HEK293 (cell line): ENCODE results near the gene RASGRP3.

ENCODE experiments used
- MZF1 ChIP-seq: fragments of 450-650 bp; formaldehyde crosslinking; IDR thresholded peaks from 2 replicates; pipeline ENCODE4 v1.5.1; 2017; ENCODE audit warnings: missing biosample characterization, missing genetic modification characterization, borderline replicate concordance
- PRDM10 ChIP-seq: fragments of 450-650 bp; formaldehyde crosslinking; IDR thresholded peaks from 2 replicates; pipeline ENCODE4 v1.5.1; 2016; ENCODE audit warnings: missing biosample characterization, missing genetic modification characterization
- PRDM2 ChIP-seq: fragments of 450-650 bp; formaldehyde crosslinking; IDR thresholded peaks from 2 replicates; pipeline ENCODE4 v1.5.1; 2016; ENCODE audit warnings: missing biosample characterization, missing genetic modification characterization, borderline replicate concordance
- ZBTB20 ChIP-seq: fragments of 450-650 bp; formaldehyde crosslinking; IDR thresholded peaks from 2 replicates; pipeline ENCODE4 v1.5.1; 2016; ENCODE audit warnings: missing biosample characterization, missing genetic modification characterization
- ZBTB44 ChIP-seq: fragments of 450-650 bp; IDR thresholded peaks from 2 replicates; pipeline ENCODE4 v1.5.1; 2018; ENCODE audit warnings: missing biosample characterization, mild to moderate bottlenecking, missing genetic modification characterization
- ZNF175 ChIP-seq: fragments of 450-650 bp; formaldehyde crosslinking; IDR thresholded peaks from 2 replicates; pipeline ENCODE4 v1.5.1; 2016; ENCODE audit warnings: missing biosample characterization, missing genetic modification characterization
- ZNF280C ChIP-seq: fragments of 450-650 bp; formaldehyde crosslinking; IDR thresholded peaks from 2 replicates; pipeline ENCODE4 v1.5.1; 2016; ENCODE audit warnings: missing biosample characterization, missing genetic modification characterization
- ZNF398 ChIP-seq: fragments of 450-650 bp; formaldehyde crosslinking; IDR thresholded peaks from 2 replicates; pipeline ENCODE4 v1.5.1; 2017; ENCODE audit warnings: missing biosample characterization, missing genetic modification characterization
- ZNF433 ChIP-seq: fragments of 450-650 bp; formaldehyde crosslinking; IDR thresholded peaks from 2 replicates; pipeline ENCODE4 v1.5.1; 2016; ENCODE audit warnings: missing biosample characterization, missing genetic modification characterization, low read depth
- ZNF449 ChIP-seq: fragments of 450-650 bp; formaldehyde crosslinking; IDR thresholded peaks from 2 replicates; pipeline ENCODE4 v1.5.1; 2017; ENCODE audit warnings: missing biosample characterization, mild to moderate bottlenecking, missing genetic modification characterization, moderate library complexity
- ZNF704 ChIP-seq: fragments of 450-650 bp; formaldehyde crosslinking; IDR thresholded peaks from 2 replicates; pipeline ENCODE4 v1.5.1; 2016; ENCODE audit warnings: missing biosample characterization, missing genetic modification characterization
- ZNF791 ChIP-seq: fragments of 450-650 bp; formaldehyde crosslinking; IDR thresholded peaks from 2 replicates; pipeline ENCODE4 v1.5.1; 2016; ENCODE audit warnings: missing biosample characterization, missing genetic modification characterization
- ZSCAN4 ChIP-seq: fragments of 450-650 bp; formaldehyde crosslinking; IDR thresholded peaks from 2 replicates; pipeline ENCODE4 v1.5.1; 2017; ENCODE audit warnings: missing biosample characterization, missing genetic modification characterization

The RASGRP3 gene

GRCh38 chr2:33476131-33476792, at the start of gene RASGRP3 (continued):
- TF ChIP-seq PRDM2: no peak
- no peak for TF ChIP-seq ZNF791 (tag by site-specific recombination)
- TF ChIP-seq ZNF433: no peak
- peak; percentile 28; the same call in 1 of the 2 replicates for TF ChIP-seq MZF1
- peak; percentile 72 for TF ChIP-seq PRDM10 (tag by site-specific recombination)
- peak; percentile 54 for TF ChIP-seq ZNF398 (tag by site-specific recombination)
- TF ChIP-seq ZSCAN4 (tag by site-specific recombination): peak; percentile 96
- TF ChIP-seq ZBTB44 (tag by site-specific recombination): no peak
- peak; percentile 32; the same call in 1 of the 2 replicates for TF ChIP-seq ZBTB20 (tag by site-specific recombination)
- no peak for TF ChIP-seq ZNF280C (tag by site-specific recombination)
- TF ChIP-seq ZNF704 (tag by site-specific recombination): no peak
- TF ChIP-seq ZNF175 (tag by site-specific recombination): no peak
- TF ChIP-seq ZNF449: no peak
